Measurements from ENCODE around the gene NDST1.
"Not testable (repeated sequence)": the region's sequence is repeated elsewhere in the genome, so short reads cannot be mapped to it uniquely, and the experiment has no call there.

The NDST1 gene

GRCh38 chr5:150508828-150509227 is 897 bp downstream of the NDST1 start:
- no peak for DNase-seq

- no peak for DNase-seq
Observed at GRCh38 chr5:150509992-150510391, 2.1 kb downstream of the NDST1 start.

DNA sequence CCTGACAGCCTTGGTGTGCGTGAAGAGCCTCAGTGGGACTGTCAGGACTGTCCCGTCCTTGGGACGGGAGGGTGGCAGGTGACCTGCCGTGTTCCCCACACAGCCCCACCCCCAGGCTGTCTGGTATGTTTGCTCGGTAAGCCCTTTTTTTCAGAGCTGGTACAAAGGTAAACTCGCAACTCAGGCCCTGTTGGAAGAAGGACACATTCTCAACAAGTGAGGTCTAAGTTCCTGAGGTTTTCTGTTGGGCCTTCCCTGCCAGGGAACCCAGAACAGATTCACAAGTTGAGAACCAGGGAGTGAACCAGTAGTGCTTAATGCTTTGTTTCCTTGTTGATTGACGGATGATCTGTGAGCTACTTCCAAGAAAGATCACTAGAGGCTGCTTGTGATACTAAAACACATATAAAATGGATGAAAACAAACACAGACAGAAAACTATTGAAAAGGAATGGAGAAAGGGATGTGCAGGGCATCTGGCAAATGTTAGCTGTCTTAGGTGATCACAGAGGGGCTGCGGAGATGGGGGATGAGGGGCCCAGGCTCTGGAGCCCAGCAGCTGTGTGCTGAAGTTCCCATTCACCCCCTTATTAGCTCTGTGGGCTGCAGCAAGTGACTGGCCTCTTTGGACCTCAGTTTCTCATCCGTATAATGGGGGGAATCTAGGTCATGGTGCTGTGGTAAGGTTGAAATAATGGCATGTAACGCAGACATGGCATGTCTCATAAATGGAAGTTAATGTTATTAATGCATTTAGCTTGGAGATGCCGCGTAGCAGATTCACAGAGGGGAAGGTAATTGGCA is 2.7 kb downstream of the NDST1 start:
- DNase-seq = no peak

GRCh38 chr5:150511578-150512367 is 3.8 kb downstream of the NDST1 start:
- no peak for DNase-seq

- DNase-seq = no peak
Observed at GRCh38 chr5:150512368-150512747, 4.4 kb downstream of the NDST1 start.

- DNase-seq = peak; percentile 21
Observed at GRCh38 chr5:150513375-150514309, 5.7 kb downstream of the NDST1 start.

DNA sequence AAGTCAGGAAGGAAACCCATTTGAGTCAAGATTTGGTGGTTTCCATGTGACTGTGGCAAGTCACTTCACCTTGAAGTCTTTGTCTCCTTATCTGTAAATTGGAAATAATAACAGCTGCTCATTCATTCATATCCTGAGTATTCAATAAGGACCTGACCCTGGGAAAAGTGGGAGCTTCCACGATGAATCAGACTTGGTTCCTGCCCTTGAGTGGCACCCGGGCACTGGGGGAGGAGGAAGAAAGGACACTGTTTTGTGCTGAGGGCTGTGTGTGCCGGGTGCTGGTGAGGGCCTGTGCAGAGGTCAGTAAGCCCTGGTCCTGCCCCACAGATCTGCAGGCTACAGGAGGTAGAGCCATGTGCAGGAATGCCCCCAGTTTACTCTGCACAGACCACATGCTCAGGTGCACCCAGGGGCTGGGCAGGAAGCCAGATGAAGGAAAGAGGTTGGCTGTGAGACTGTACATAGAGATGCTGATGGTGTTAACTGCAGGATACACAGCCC is 6.8 kb downstream of the NDST1 start:
- DNase-seq = peak; percentile 84

GRCh38 chr5:150515446-150515845 is 7.5 kb downstream of the NDST1 start:
- DNase-seq = no peak

- peak; percentile 23 for DNase-seq
Observed at GRCh38 chr5:150516011-150516410, 8.1 kb downstream of the NDST1 start.

DNA sequence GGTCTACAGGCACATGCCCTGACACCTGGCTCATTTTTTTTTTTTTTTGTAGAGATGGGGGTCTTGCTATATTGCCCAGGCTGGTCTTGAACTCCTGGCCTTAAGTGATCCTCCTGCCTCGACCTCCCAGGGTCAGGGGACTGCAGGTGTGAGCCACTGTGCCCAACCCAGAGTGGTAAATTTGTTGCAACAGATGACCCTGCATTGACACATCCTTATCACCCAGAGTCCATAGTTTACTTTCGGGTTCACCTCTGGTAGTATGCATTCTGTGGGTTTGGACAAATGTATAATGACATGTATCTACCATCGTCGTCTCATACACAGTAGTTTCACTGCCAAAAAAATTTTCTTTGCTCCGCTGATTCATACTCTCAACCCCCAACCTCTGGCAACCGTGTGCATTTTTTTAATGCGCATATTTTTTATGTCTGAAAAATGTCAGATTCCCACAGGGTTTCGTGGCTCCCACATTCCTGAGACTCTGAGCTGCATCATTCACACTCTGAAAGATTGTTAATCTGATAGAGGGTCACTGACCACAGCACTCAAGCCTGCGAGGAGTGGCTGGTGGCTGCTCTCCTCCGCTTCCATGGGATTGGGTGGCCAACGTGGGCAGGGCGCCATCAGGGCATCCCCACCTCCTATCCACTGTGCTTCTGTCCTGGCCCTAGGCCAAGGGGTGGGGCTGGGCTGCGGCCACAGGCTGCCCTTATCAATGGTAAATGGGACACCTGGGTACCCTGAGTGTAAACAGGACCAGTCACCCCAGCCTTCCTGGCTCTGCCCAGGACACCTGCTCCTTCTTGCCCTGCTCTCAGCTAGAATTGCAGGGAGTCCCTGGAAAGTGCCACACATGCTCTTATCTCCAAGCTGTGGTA is 9.6 kb downstream of the NDST1 start:
- DNase-seq = peak; percentile 65

- not testable (repeated sequence) for DNase-seq
Observed at GRCh38 chr5:150518712-150519559, 11.0 kb downstream of the NDST1 start.

- DNase-seq = no peak
Observed at GRCh38 chr5:150519560-150519945, 11.6 kb downstream of the NDST1 start.

GRCh38 chr5:150519978-150520377 is 12.0 kb downstream of the NDST1 start:
- DNase-seq = no peak

DNA sequence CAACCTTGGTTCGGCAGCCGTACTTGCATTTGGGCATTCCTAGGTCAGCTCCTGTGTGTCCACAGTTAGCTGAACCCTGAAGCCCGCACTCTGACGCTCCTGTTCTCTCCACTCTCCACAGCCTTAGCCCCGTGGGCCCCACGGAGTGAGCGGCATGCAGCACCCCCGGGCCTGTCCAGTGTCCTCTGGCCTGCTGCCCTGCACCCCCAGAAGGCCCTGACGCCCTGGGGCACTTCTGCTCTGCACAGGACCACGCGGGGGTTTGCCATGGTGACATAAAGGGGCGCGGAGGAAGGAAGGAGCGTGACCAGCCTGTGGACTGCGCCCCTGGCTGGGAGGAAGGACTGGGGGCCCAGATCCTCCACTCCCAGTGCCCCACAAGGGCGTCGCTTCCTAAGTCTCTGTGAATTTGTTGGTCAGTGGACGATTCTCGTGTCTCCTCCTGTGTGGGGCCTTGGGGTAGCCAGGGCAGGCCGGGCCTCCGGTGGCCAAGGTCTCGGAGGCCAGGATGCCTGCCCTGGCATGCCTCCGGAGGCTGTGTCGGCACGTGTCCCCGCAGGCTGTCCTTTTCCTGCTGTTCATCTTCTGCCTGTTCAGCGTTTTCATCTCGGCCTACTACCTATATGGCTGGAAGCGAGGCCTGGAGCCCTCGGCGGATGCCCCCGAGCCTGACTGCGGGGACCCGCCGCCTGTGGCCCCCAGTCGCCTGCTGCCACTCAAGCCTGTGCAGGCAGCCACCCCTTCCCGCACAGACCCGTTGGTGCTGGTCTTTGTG is 13.0 kb downstream of the NDST1 start:
- DNase-seq = no peak

- DNase-seq = no peak
Observed at GRCh38 chr5:150521522-150521817, 13.5 kb downstream of the NDST1 start.

DNA sequence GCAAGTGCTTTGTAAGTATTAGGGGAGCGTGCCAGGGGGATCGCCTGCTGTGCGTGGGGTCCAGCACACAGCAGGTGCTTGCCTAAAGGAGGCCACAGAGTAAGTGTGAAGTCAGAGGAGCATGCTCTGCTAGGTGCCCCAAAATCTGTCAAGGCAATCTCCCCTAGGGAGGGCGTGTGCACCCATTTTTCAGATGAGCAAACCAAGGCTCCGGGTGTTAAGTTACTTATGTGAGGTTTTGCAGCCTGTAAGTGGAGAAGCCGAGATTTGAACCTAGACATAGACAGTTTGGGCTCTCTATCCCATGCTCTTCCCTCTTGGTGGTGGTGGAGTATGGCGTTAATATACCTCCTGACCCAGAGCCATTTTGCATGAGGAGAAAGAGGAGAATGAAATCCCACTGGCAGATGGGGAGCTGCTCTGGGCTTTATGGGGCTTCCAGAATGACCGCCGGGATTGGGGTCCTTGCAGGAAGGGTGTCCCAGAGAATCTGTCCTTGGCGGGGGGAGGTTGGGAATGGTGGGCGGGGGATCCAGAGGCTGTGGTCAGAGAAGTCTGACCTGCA is 14.1 kb downstream of the NDST1 start:
- no peak for DNase-seq

- no peak for DNase-seq
Observed at GRCh38 chr5:150522504-150523414, 14.8 kb downstream of the NDST1 start.

GRCh38 chr5:150523472-150524350 is 15.8 kb downstream of the NDST1 start:
- peak; percentile 47 for DNase-seq

Data from RPMI8226 (cell line).